H1 (cell line): ENCODE data around the gene PDE4C. TPM values are rescaled to one million over a fixed set of nuclear protein-coding genes. Genes with fewer than 3 reads are reported as not detected.

Experiments
- ASH2L ChIP-seq: fragments of 200-600, 300-600 bp; sonication (generic); IDR thresholded peaks from one replicate; pipeline ENCODE4 v1.7.1; 2017; ENCODE audit warnings: low read length
- BCL11A ChIP-seq, 2 experiments: IDR thresholded peaks; one replicate each; pipeline ENCODE4 v1.6.1; 2011; ENCODE audit warnings: low read depth in 2 of 2, low read length in 2 of 2, mild to moderate bottlenecking in 2 of 2
- CREB1 ChIP-seq: IDR thresholded peaks from 2 replicates; pipeline ENCODE4 v1.6.1; 2012; ENCODE audit warnings: inconsistent platforms
- CTCF ChIP-seq, 3 experiments: IDR thresholded peaks; 1 replicate in 2 of 3; 2 replicates in 1 of 3; pipeline versions ENCODE4 v1.5.1 to v1.6.1; 2011; ENCODE audit warnings: low read length in 3 of 3, mild to moderate bottlenecking in 3 of 3, inconsistent platforms in 2 of 3, low read depth in 1 of 3, moderate library complexity in 1 of 3; ENCODE audit not compliant: insufficient read depth in 1 of 3; ENCODE audit errors: control extremely low read depth in 1 of 3
- GTF2F1 ChIP-seq: IDR thresholded peaks from 2 replicates; pipeline ENCODE4 v1.6.1; 2012; ENCODE audit warnings: low read depth, low read length, improper control_type of control experiment, borderline replicate concordance
- HDAC2 ChIP-seq, 2 experiments: fragments of 300-600 bp in 1 of 2; sonication (generic) in 1 of 2; IDR thresholded peaks; 2 replicates each; pipeline ENCODE4 v1.6.1; 2011 to 2012; ENCODE audit warnings: low read depth in 2 of 2, low read length in 2 of 2, mild to moderate bottlenecking in 2 of 2, moderate library complexity in 2 of 2, borderline replicate concordance in 1 of 2, inconsistent platforms in 1 of 2
- KDM1A ChIP-seq: fragments of 200-600, 300-600 bp; sonication (generic); IDR thresholded peaks from 2 replicates; pipeline ENCODE4 v1.7.1; 2016; ENCODE audit warnings: mild to moderate bottlenecking, low read length, borderline replicate concordance
- MAFK ChIP-seq: IDR thresholded peaks from 2 replicates; pipeline ENCODE4 v1.6.1; 2012; ENCODE audit warnings: low read depth, mild to moderate bottlenecking, improper control_type of control experiment, low read length
- NANOG ChIP-seq: IDR thresholded peaks from 2 replicates; pipeline ENCODE4 v1.6.1; 2011; ENCODE audit warnings: low read length, low read depth, mild to moderate bottlenecking, inconsistent platforms; ENCODE audit not compliant: insufficient read depth, poor library complexity, severe bottlenecking
- POLR2A ChIP-seq, 2 experiments: IDR thresholded peaks; 1 replicate in 1 of 2; 2 replicates in 1 of 2; pipeline ENCODE4 v1.6.1; 2011; ENCODE audit warnings: low read depth in 2 of 2, low read length in 2 of 2, mild to moderate bottlenecking in 2 of 2; ENCODE audit errors: control extremely low read depth in 1 of 2
- POLR2AphosphoS5 ChIP-seq: IDR thresholded peaks from 2 replicates; pipeline ENCODE4 v1.6.1; 2011; ENCODE audit warnings: low read depth, low read length
- POU5F1 ChIP-seq: IDR thresholded peaks from 2 replicates; pipeline ENCODE4 v1.6.1; 2011; ENCODE audit warnings: low read depth, mild to moderate bottlenecking, low read length, moderate library complexity
- RBBP5 ChIP-seq: IDR thresholded peaks from 2 replicates; pipeline ENCODE4 v1.7.1; 2012; ENCODE audit warnings: low read depth, mild to moderate bottlenecking, inconsistent platforms, low read length, moderate library complexity, borderline replicate concordance
- SAP30 ChIP-seq: fragments of 300-600 bp; sonication (generic); IDR thresholded peaks from 2 replicates; pipeline ENCODE4 v1.7.1; 2012; ENCODE audit warnings: low read length, moderate library complexity, mild to moderate bottlenecking, inconsistent platforms; ENCODE audit not compliant: insufficient read depth, insufficient replicate concordance
- SIN3A ChIP-seq, 2 experiments: IDR thresholded peaks in 1 of 2; conservative IDR thresholded peaks in 1 of 2; 2 replicates each; pipeline ENCODE4 v1.6.1; 2011 to 2012; ENCODE audit warnings: low read length in 2 of 2, improper control_type of control experiment in 1 of 2, low read depth in 1 of 2, mild to moderate bottlenecking in 1 of 2
- SP4 ChIP-seq: IDR thresholded peaks from 2 replicates; pipeline ENCODE4 v1.6.1; 2012; ENCODE audit warnings: low read length, inconsistent platforms
- SUZ12 ChIP-seq: fragments of 200-600 bp; sonication (generic); IDR thresholded peaks from 2 replicates; pipeline ENCODE4 v1.6.1; 2012; ENCODE audit warnings: mild to moderate bottlenecking, inconsistent platforms, low read length, moderate library complexity, mixed read lengths
- TAF1 ChIP-seq: IDR thresholded peaks from 2 replicates; pipeline ENCODE4 v1.6.1; 2011; ENCODE audit warnings: mild to moderate bottlenecking, low read depth, low read length
- TAF7 ChIP-seq: optimal IDR thresholded peaks from 2 replicates; pipeline ENCODE3; 2011; ENCODE audit warnings: low read depth, mild to moderate bottlenecking, inconsistent platforms, low read length, moderate library complexity, borderline replicate concordance
- USF2 ChIP-seq: IDR thresholded peaks from 2 replicates; pipeline ENCODE4 v1.6.1; 2011; ENCODE audit warnings: low read length, improper control_type of control experiment
- YY1 ChIP-seq: IDR thresholded peaks from 2 replicates; pipeline ENCODE4 v1.6.1; 2011; ENCODE audit warnings: low read depth, mild to moderate bottlenecking, low read length
- polyA plus RNA-seq, 7 experiments: library from polyadenylated mRNA; depleted of rRNA in 3 of 7; stranded (reverse) in 5 of 7; unstranded in 2 of 7; fragments of >200 nt in 5 of 7; fragments of 200-250 nt in 2 of 7; gene quantifications; 1 replicate in 5 of 7; 2 replicates in 1 of 7; 4 replicates in 1 of 7; pipeline versions ENCODE4 v1.2.1 to v1.2.3, GENCODE V29; 2011 to 2013; ENCODE audit warnings: missing spikeins in 2 of 7, mixed read lengths in 2 of 7
- total RNA-seq: library from RNA; stranded (reverse); fragmentation: NEBNext Ultra II Directional; extraction: Animal tissue kit (Norgen Biotek cat#: 25700); gene quantifications from 2 replicates; pipeline ENCODE4 v1.2.1, GENCODE V29; 2021

PDE4C gene
- total and polyA plus RNA-seq, 2 of the 8 experiments (the other 6 are each of a cell fraction or from before 2014, with no cell fraction given) = 2.7 to 3.1 TPM

- TF ChIP-seq SAP30 = peak; percentile 96
- TF ChIP-seq POLR2A (IDR thresholded peaks at IDR 0.05; ENCODE audit: control extremely low read depth in 1 of 2, low read depth in 2 of 2, low read length in 2 of 2) = no peak
- no peak for TF ChIP-seq POLR2AphosphoS5
- TF ChIP-seq SIN3A (conservative IDR thresholded peaks at IDR 0.05 in 1 of 2, IDR thresholded peaks at IDR 0.05 in 1 of 2; ENCODE audit: low read depth in 1 of 2, low read length in 2 of 2) = peak; percentile 95 to 99
- no peak for TF ChIP-seq ASH2L
- TF ChIP-seq SP4 = no peak
- no peak for TF ChIP-seq TAF1
- TF ChIP-seq HDAC2 (IDR thresholded peaks at IDR 0.05; ENCODE audit: borderline replicate concordance in 1 of 2, low read depth in 2 of 2, low read length in 2 of 2) = peak in 1 of 2 experiments; percentile 94; a peak in 2 of 4 replicates
- TF ChIP-seq CREB1 = peak; percentile 41; the same call in 1 of the 2 replicates
- peak; percentile 41; the same call in 1 of the 2 replicates for TF ChIP-seq USF2
- no peak for TF ChIP-seq SUZ12
- no peak for TF ChIP-seq RBBP5
- TF ChIP-seq KDM1A = peak; percentile 98
- no peak for TF ChIP-seq TAF7
- TF ChIP-seq GTF2F1 = no peak
- no peak for TF ChIP-seq BCL11A (IDR thresholded peaks at IDR 0.05; ENCODE audit: low read depth in 2 of 2, low read length in 2 of 2)
- no peak for TF ChIP-seq POU5F1
- no peak for TF ChIP-seq MAFK
- TF ChIP-seq YY1 = no peak
- TF ChIP-seq CTCF (IDR thresholded peaks at IDR 0.05; ENCODE audit: control extremely low read depth in 1 of 3, insufficient read depth in 1 of 3, low read depth in 1 of 3, low read length in 3 of 3) = no peak
- TF ChIP-seq NANOG = no peak
Measured at GRCh38 chr19:18239303-18239702, 13.1 kb upstream of the PDE4C start (continued).
